SU-DHL-6 (cell line): ENCODE data around the gene STK32B.

Source experiments
- H2AFZ ChIP-seq: fragments of 200-600 bp; sonication (generic); 2 replicates; pipeline ENCODE4 v1.6.1; 2014; ENCODE audit warnings: low read depth, mild to moderate bottlenecking, moderate library complexity, mixed read lengths, antibody characterized with exemption, low read length; ENCODE audit not compliant: severe bottlenecking
- H3F3A ChIP-seq: fragments of 200-600 bp; shearing (Covaris generic); 2 replicates; pipeline ENCODE4 v1.6.0; 2016; ENCODE audit warnings: antibody characterized with exemption, mild to moderate bottlenecking; ENCODE audit not compliant: insufficient read depth
- H3K27ac ChIP-seq: fragments of 200-600 bp; sonication (generic); 2 replicates; pipeline ENCODE4 v1.5.1; 2016; ENCODE audit warnings: low read depth, mild to moderate bottlenecking, low read length, moderate library complexity, mixed read lengths
- H3K27me3 ChIP-seq: fragments of 200-600 bp; sonication (generic), shearing (Covaris generic); 2 replicates; pipeline ENCODE4 v1.6.0; 2014; ENCODE audit warnings: mild to moderate bottlenecking, low read length
- H3K36me3 ChIP-seq: fragments of 200-600 bp; sonication (generic); 2 replicates; pipeline ENCODE4 v1.6.1; 2014; ENCODE audit warnings: mild to moderate bottlenecking, low read length, mixed read lengths
- H3K4me2 ChIP-seq: fragments of 300-600, 200-600 bp; shearing (Covaris generic), sonication (generic); 2 replicates; pipeline ENCODE4 v1.6.0; 2014; ENCODE audit warnings: low read length, low read depth, mild to moderate bottlenecking; ENCODE audit not compliant: poor library complexity, severe bottlenecking
- H3K4me3 ChIP-seq: fragments of 200-600 bp; sonication (generic); 2 replicates; pipeline ENCODE4 v1.5.1; 2014; ENCODE audit warnings: antibody characterized with exemption, low read length, mild to moderate bottlenecking, mixed read lengths; ENCODE audit not compliant: insufficient read depth, poor library complexity, severe bottlenecking
- H3K79me2 ChIP-seq: fragments of 200-600 bp; sonication (generic); 2 replicates; pipeline ENCODE4 v1.6.1; 2014; ENCODE audit warnings: mild to moderate bottlenecking, low read length, moderate library complexity; ENCODE audit not compliant: insufficient read depth
- H3K9ac ChIP-seq: fragments of 200-600 bp; sonication (generic); 2 replicates; pipeline ENCODE4 v1.7.0; 2014; ENCODE audit warnings: mild to moderate bottlenecking, low read length
- H3K9me2 ChIP-seq: fragments of 200-600 bp; sonication (generic); replicated peaks from 2 replicates; pipeline ENCODE4 v1.6.1; 2014; ENCODE audit warnings: low read length; ENCODE audit not compliant: insufficient read depth
- H3K9me3 ChIP-seq: fragments of 200-600 bp; sonication (generic); 2 replicates; pipeline ENCODE4 v1.6.1; 2014; ENCODE audit warnings: low read length, mixed read lengths; ENCODE audit not compliant: insufficient read depth
- H4K20me1 ChIP-seq: fragments of 200-600 bp; sonication (generic); 2 replicates; pipeline ENCODE4 v1.6.1; 2014; ENCODE audit warnings: low read depth, mild to moderate bottlenecking, antibody characterized with exemption, low read length, moderate library complexity, mixed read lengths
- CTCF ChIP-seq: fragments of 200-600 bp; sonication (generic); IDR thresholded peaks from one replicate; pipeline ENCODE4 v1.5.1; 2017; ENCODE audit warnings: antibody characterized with exemption, mild to moderate bottlenecking, low read length, moderate library complexity; ENCODE audit not compliant: insufficient read depth, poor library complexity, severe bottlenecking
- EZH2phosphoT487 ChIP-seq: fragments of 200-600 bp; sonication (generic), shearing (Covaris generic); conservative IDR thresholded peaks from 2 replicates; pipeline ENCODE4 v1.6.1; 2018; ENCODE audit warnings: mild to moderate bottlenecking, antibody characterized with exemption, low read length, moderate library complexity, mixed read lengths

Gene STK32B

GRCh38 chr4:5488413-5488812 lies 437.1 kb downstream of the STK32B start:
- Histone ChIP-seq H3K9me3 (no peaks in the 10 kb centered on the region), H3K27ac (no peak overlapping the region), H3F3A (no peaks in the 10 kb centered on the region), H3K4me2 (no peak overlapping the region), H3K36me3 (no peaks in the 10 kb centered on the region), H3K27me3 (no peaks in the 10 kb centered on the region), H2AFZ (no peak overlapping the region), H3K9me2 (no peaks in the 10 kb centered on the region), H3K4me3 (no peak overlapping the region), H3K79me2 (no peaks in the 10 kb centered on the region), H3K9ac (no peak overlapping the region), H4K20me1 (no peaks in the 10 kb centered on the region)
- TF ChIP-seq CTCF (no peak), EZH2phosphoT487 (no peak)

GRCh38 chr4:5489260-5489659 lies 438.0 kb downstream of the STK32B start:
- Histone ChIP-seq H3F3A (no peaks in the 10 kb centered on the region), H3K9me2 (no peaks in the 10 kb centered on the region), H3K79me2 (no peaks in the 10 kb centered on the region), H3K27me3 (no peaks in the 10 kb centered on the region), H3K9ac (no peak overlapping the region), H3K36me3 (no peaks in the 10 kb centered on the region), H3K4me3 (no peak overlapping the region), H3K9me3 (no peaks in the 10 kb centered on the region), H2AFZ (no peak overlapping the region), H3K4me2 (no peak overlapping the region), H4K20me1 (no peaks in the 10 kb centered on the region), H3K27ac (no peak overlapping the region)
- TF ChIP-seq EZH2phosphoT487 (no peak), CTCF (no peak)

- Histone ChIP-seq H3K4me2 (no peak overlapping the region), H3K36me3 (no peaks in the 10 kb centered on the region), H3K9me2 (no peaks in the 10 kb centered on the region), H2AFZ (no peak overlapping the region), H3K9ac (no peak overlapping the region), H4K20me1 (no peaks in the 10 kb centered on the region), H3F3A (no peaks in the 10 kb centered on the region), H3K27me3 (no peaks in the 10 kb centered on the region), H3K4me3 (no peak overlapping the region), H3K9me3 (no peaks in the 10 kb centered on the region), H3K27ac (no peak overlapping the region), H3K79me2 (no peaks in the 10 kb centered on the region)
- TF ChIP-seq CTCF (no peak), EZH2phosphoT487 (no peak)
These were observed 446.2 kb downstream of the STK32B start for GRCh38 chr4:5497489-5497888.
